Epithelial cell of proximal tubule (primary cell): Measurements from ENCODE around the gene KIAA1671. TPM values are rescaled to one million over a fixed set of nuclear protein-coding genes. Genes with fewer than 3 reads are reported as not detected.

Experiments used
- DNase-seq: peaks from one replicate; pipeline ENCODE4 v3.0.0-alpha.2; 2011; ENCODE audit warnings: low read depth
- H3K4me3 ChIP-seq: 2 replicates; pipeline ENCODE4 v1.5.1; 2011; ENCODE audit warnings: low read depth, mild to moderate bottlenecking, low read length
- total RNA-seq: library from RNA; depleted of rRNA; stranded (reverse); fragments of >200 nt; gene quantifications from 2 replicates; pipeline ENCODE4 v1.2.3, GENCODE V29; 2015
- TF ChIP-seq, protein P1 (sequence below): conservative IDR thresholded peaks from 2 replicates; pipeline ENCODE4 v1.5.1; 2012; ENCODE audit warnings: low read depth, mild to moderate bottlenecking, low read length

Gene KIAA1671
- total RNA-seq, 1 donor from 2014 or later, result 14.1 TPM

- TF ChIP-seq, protein P1, sequence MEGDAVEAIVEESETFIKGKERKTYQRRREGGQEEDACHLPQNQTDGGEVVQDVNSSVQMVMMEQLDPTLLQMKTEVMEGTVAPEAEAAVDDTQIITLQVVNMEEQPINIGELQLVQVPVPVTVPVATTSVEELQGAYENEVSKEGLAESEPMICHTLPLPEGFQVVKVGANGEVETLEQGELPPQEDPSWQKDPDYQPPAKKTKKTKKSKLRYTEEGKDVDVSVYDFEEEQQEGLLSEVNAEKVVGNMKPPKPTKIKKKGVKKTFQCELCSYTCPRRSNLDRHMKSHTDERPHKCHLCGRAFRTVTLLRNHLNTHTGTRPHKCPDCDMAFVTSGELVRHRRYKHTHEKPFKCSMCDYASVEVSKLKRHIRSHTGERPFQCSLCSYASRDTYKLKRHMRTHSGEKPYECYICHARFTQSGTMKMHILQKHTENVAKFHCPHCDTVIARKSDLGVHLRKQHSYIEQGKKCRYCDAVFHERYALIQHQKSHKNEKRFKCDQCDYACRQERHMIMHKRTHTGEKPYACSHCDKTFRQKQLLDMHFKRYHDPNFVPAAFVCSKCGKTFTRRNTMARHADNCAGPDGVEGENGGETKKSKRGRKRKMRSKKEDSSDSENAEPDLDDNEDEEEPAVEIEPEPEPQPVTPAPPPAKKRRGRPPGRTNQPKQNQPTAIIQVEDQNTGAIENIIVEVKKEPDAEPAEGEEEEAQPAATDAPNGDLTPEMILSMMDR, result no peak
- DNase-seq, result no peak
These were observed 43.2 kb downstream of the KIAA1671 start for GRCh38 chr22:24995649-24996180.

GRCh38 chr22:24996420-24996952, 44.0 kb downstream of the KIAA1671 start:
- TF ChIP-seq, protein P1, result no peak
- DNase-seq, result no peak
- H3K4me3 ChIP-seq, result no peak overlapping the region

More at GRCh38 chr22:24995649-24996180, 43.2 kb downstream of the KIAA1671 start:
- no peak overlapping the region for H3K4me3 ChIP-seq

- H3K4me3 ChIP-seq, result no peak overlapping the region
- no peak for DNase-seq
- TF ChIP-seq, protein P1, result no peak
These were observed 44.5 kb downstream of the KIAA1671 start for GRCh38 chr22:24997023-24997422.

DNA sequence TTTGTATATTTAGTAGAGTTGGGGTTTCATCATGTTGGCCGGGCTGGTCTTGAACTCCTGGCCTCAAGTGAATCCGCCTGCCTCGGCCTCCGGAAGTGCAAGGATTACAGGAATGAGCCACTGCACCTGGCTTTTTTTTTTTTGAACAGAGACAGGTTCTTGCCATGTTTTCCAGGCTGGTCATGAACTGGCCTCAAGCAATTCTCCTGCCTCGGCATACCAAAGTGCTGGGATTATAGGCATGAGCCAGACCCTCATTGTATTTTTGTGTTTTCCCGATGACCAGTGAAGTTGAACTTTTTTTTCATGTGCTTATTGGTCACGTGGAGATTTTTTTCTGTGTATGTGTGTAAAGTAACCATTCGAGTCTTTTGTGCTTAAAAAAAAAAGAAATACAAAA, 48.2 kb downstream of the KIAA1671 start:
- no peak for DNase-seq
- H3K4me3 ChIP-seq, result no peak overlapping the region
- TF ChIP-seq, protein P1, result no peak

DNA sequence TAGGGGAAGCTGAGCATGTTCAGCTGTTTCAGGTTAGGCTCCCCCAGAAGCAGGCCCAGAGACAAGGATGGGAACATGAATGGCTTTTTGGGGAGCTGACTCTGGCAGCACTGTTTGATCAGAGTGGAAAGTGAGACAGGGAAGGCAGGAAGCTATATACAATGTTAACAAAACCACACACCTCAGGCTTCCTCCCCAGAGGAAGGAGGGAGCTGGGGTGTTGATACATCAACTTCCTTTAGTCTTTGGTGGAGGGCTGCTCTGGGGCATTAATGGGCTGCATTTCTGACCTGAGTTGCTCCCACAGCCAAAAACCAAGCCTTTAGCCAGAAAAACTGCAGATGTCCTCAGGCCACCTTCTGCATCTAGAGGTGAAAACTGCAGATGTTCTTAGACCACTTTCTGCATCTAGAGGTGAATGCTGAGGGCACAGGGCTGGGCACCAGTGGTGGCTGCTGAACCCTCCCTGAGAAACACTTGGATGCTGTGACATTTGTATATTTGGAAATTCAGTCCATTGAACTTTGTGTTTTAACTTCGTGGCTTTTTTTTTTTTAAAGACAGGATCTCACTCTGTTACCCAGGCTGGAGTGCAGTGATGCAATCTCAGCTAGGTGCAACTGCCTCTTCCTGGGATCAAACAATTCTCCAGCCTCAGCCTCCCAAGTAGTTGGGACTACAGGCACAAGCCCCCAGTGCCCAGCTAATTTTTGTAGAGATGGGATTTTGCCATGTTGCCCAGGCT, 49.9 kb downstream of the KIAA1671 start:
- DNase-seq, result no peak
- H3K4me3 ChIP-seq, result no peak overlapping the region
- TF ChIP-seq, protein P1, result no peak

- DNase-seq, result no peak
- TF ChIP-seq, protein P1, result no peak
- no peak overlapping the region for H3K4me3 ChIP-seq
These were observed 53.8 kb downstream of the KIAA1671 start for GRCh38 chr22:25006354-25006753.
